HEK293 (cell line): ENCODE results near the gene SRRD.

Experiments
- CTCF ChIA-PET: fragments of 350-600 bp; formaldehyde crosslinking; extraction: SDS; loops from one replicate; lab custom pipeline; 2021; ENCODE audit warnings: antibody characterized with exemption; lab: Yijun Ruan, JAX
- POLR2A ChIA-PET: fragments of 300-600 bp; formaldehyde crosslinking; extraction: SDS; loops from one replicate; lab custom pipeline; 2020; ENCODE audit warnings: antibody characterized with exemption, inconsistent platforms; lab: Yijun Ruan, JAX
- H3K27ac ChIP-seq: fragments of 200-500 bp; sonication (Bioruptor generic); 2 replicates; pipeline ENCODE4 v1.5.1; 2014; ENCODE audit warnings: low read depth, low read length, control low read depth, inconsistent platforms; ENCODE audit errors: extremely low read depth
- H3K36me3 ChIP-seq, 2 experiments: fragments of 200-500 bp in 1 of 2; sonication (Bioruptor generic) in 1 of 2; 1 replicate in 1 of 2; 2 replicates in 1 of 2; pipeline ENCODE4 v1.5.1; 2014 to 2017; ENCODE audit warnings: inconsistent platforms in 2 of 2, low read length in 2 of 2; ENCODE audit not compliant: control insufficient read depth in 2 of 2, insufficient read depth in 1 of 2
- H3K4me1 ChIP-seq: fragments of 200-500 bp; sonication (Bioruptor generic); 2 replicates; pipeline ENCODE4 v1.5.1; 2014; ENCODE audit warnings: mild to moderate bottlenecking, low read length, inconsistent platforms; ENCODE audit not compliant: control insufficient read depth, insufficient read depth
- H3K4me3 ChIP-seq: 2 replicates; pipeline ENCODE4 v1.5.1; 2011; ENCODE audit warnings: low read depth, mild to moderate bottlenecking, control low read depth, low read length, moderate library complexity
- H3K9me3 ChIP-seq: fragments of 200-500 bp; sonication (Bioruptor generic); 2 replicates; pipeline ENCODE4 v1.5.1; 2014; ENCODE audit warnings: low read depth, low read length, inconsistent platforms; ENCODE audit not compliant: control insufficient read depth, insufficient read depth
- AEBP2 ChIP-seq: fragments of 450-650 bp; formaldehyde crosslinking; IDR thresholded peaks from 2 replicates; pipeline ENCODE4 v1.5.1; 2016; ENCODE audit warnings: missing biosample characterization, missing genetic modification characterization, borderline replicate concordance
- ATF2 ChIP-seq: fragments of 450-650 bp; formaldehyde crosslinking; IDR thresholded peaks from 2 replicates; pipeline ENCODE4 v1.5.1; 2016; ENCODE audit warnings: missing biosample characterization, missing genetic modification characterization, low read depth
- OSR2 ChIP-seq: fragments of 450-650 bp; formaldehyde crosslinking; IDR thresholded peaks from 2 replicates; pipeline ENCODE4 v1.5.1; 2016; ENCODE audit warnings: missing biosample characterization, missing genetic modification characterization
- RBAK ChIP-seq: fragments of 450-650 bp; formaldehyde crosslinking; IDR thresholded peaks from 2 replicates; pipeline ENCODE4 v1.5.1; 2016; ENCODE audit warnings: missing biosample characterization, missing genetic modification characterization
- SCRT1 ChIP-seq: fragments of 450-650 bp; formaldehyde crosslinking; IDR thresholded peaks from 2 replicates; pipeline ENCODE4 v1.5.1; 2016; ENCODE audit warnings: missing biosample characterization, missing genetic modification characterization, borderline replicate concordance
- TRIM28 ChIP-seq: IDR thresholded peaks from 2 replicates; pipeline ENCODE4 v1.6.1; 2011; ENCODE audit warnings: low read length, control low read depth, borderline replicate concordance
- ZBTB17 ChIP-seq: fragments of 450-650 bp; formaldehyde crosslinking; IDR thresholded peaks from 2 replicates; pipeline ENCODE4 v1.5.1; 2016; ENCODE audit warnings: missing biosample characterization, missing genetic modification characterization
- ZEB2 ChIP-seq: fragments of 450-650 bp; formaldehyde crosslinking; IDR thresholded peaks from 2 replicates; pipeline ENCODE4 v1.5.1; 2016; ENCODE audit warnings: missing biosample characterization, missing genetic modification characterization
- ZNF114 ChIP-seq: fragments of 450-650 bp; formaldehyde crosslinking; IDR thresholded peaks from 2 replicates; pipeline ENCODE4 v1.5.0; 2017; ENCODE audit warnings: missing biosample characterization, missing genetic modification characterization
- ZNF169 ChIP-seq: fragments of 450-650 bp; formaldehyde crosslinking; IDR thresholded peaks from 2 replicates; pipeline ENCODE4 v1.5.1; 2016; ENCODE audit warnings: missing biosample characterization, missing genetic modification characterization
- ZNF292 ChIP-seq: fragments of 450-650 bp; formaldehyde crosslinking; IDR thresholded peaks from 2 replicates; pipeline ENCODE4 v1.5.1; 2016; ENCODE audit warnings: low read depth, missing biosample characterization, missing genetic modification characterization, borderline replicate concordance
- ZNF350 ChIP-seq: fragments of 450-650 bp; formaldehyde crosslinking; IDR thresholded peaks from 2 replicates; pipeline ENCODE4 v1.5.0; 2017; ENCODE audit warnings: missing biosample characterization, mild to moderate bottlenecking, missing genetic modification characterization
- ZNF404 ChIP-seq: fragments of 450-650 bp; formaldehyde crosslinking; IDR thresholded peaks from 2 replicates; pipeline ENCODE4 v1.5.1; 2017; ENCODE audit warnings: missing biosample characterization, missing genetic modification characterization
- ZNF473 ChIP-seq: fragments of 450-650 bp; formaldehyde crosslinking; IDR thresholded peaks from 2 replicates; pipeline ENCODE4 v1.5.1; 2017; ENCODE audit warnings: missing biosample characterization, missing genetic modification characterization
- ZNF560 ChIP-seq: fragments of 450-650 bp; formaldehyde crosslinking; IDR thresholded peaks from 2 replicates; pipeline ENCODE4 v1.5.1; 2017; ENCODE audit warnings: missing biosample characterization, missing genetic modification characterization, borderline replicate concordance
- ZNF701 ChIP-seq: fragments of 450-650 bp; formaldehyde crosslinking; IDR thresholded peaks from 2 replicates; pipeline ENCODE4 v1.5.1; 2016; ENCODE audit warnings: missing biosample characterization, missing genetic modification characterization
- ZNF768 ChIP-seq: fragments of 450-650 bp; formaldehyde crosslinking; IDR thresholded peaks from 2 replicates; pipeline ENCODE4 v1.5.1; 2018; ENCODE audit warnings: missing biosample characterization, mild to moderate bottlenecking, missing genetic modification characterization
- ZSCAN30 ChIP-seq: fragments of 450-650 bp; IDR thresholded peaks from 2 replicates; pipeline ENCODE4 v1.5.1; 2018; ENCODE audit warnings: missing biosample characterization, mild to moderate bottlenecking, missing genetic modification characterization, moderate library complexity
- TF ChIP-seq, protein P1 (sequence below): fragments of 450-650 bp; formaldehyde crosslinking; IDR thresholded peaks from 2 replicates; pipeline ENCODE4 v1.5.1; 2016; ENCODE audit warnings: missing biosample characterization, missing genetic modification characterization
- TF ChIP-seq, protein P2 (sequence below): fragments of 450-650 bp; formaldehyde crosslinking; IDR thresholded peaks from 2 replicates; pipeline ENCODE4 v1.5.1; 2016; ENCODE audit warnings: missing biosample characterization, missing genetic modification characterization, borderline replicate concordance

SRRD gene

GRCh38 chr22:26444777-26445176 lies 38.9 kb upstream of the SRRD start:
- Histone ChIP-seq H3K36me3 (peaks cover 0 to 8% of the 10 kb centered on the region in 2 experiments; a peak in 1 of 3 replicates), H3K4me1 (no peaks in the 10 kb centered on the region), H3K27ac (no peak overlapping the region), H3K4me3 (no peak overlapping the region), H3K9me3 (no peaks in the 10 kb centered on the region)
- TF ChIP-seq ATF2 (peak; percentile 50; the same call in 1 of the 2 replicates), ZBTB17 (tag by site-specific recombination) (peak; percentile 34; the same call in 1 of the 2 replicates), ZNF169 (tag by site-specific recombination) (no peak)
- ChIA-PET CTCF (interaction anchor here (0.9 to 3.9 kb wide), 4 partner anchors 9 to 114 kb away, joined by 3 to 21 read pairs (median 6); no protein-coding TSS in a partner anchor), POLR2A (interaction anchor here (0.7 kb wide), 1 partner anchor 280 kb away, joined by 3 read pairs; no protein-coding TSS in a partner anchor)

DNA sequence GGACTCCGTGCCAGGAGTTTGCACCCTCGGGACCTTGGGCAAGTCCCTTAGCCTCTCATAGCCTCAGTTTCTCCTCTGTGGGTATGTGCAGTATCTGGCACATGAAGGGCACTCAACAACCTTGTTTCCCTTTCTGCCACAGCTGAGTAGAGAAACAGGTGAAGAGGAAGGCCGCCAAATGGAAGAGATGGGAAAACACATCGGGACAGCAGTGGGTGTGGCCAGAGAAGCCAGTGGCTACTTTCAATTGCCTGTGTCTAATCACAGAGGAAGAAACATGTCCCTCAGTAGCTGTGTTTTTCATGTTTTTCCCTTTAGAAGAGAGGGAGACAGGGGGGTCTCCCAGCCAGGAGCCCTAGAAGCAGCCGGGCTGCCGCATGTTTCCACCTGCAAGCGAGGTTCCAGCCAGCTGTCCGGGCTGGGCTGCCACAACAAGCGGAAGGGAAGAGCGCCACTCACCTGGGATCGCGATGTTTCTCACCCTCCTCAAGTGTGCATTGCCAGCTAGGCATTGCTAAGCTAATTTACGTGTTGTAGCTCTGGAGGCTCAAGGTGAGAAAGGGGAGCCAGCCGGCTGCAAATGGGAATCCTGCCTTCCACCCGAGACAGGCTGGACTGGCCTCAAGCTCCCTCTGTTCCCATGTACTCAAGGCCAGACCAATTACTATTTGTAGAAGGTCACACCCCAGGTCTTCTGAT lies 38.0 kb upstream of the SRRD start:
- Histone ChIP-seq H3K36me3 (peaks cover 0 to 18% of the 10 kb centered on the region in 2 experiments; a peak in 1 of 3 replicates), H3K27ac (no peak overlapping the region), H3K4me1 (no peaks in the 10 kb centered on the region), H3K9me3 (no peaks in the 10 kb centered on the region), H3K4me3 (no peak overlapping the region)
- ChIA-PET CTCF (interaction anchor here (1.2 to 3.9 kb wide), 3 partner anchors 10 to 81 kb away, joined by 4 to 21 read pairs (median 7); no protein-coding TSS in a partner anchor), POLR2A (no interaction called here)
- TF ChIP-seq OSR2 (tag by site-specific recombination) (no peak), ZNF350 (tag by site-specific recombination) (no peak), AEBP2 (no peak), ZNF560 (tag by site-specific recombination) (no peak), ZNF768 (tag by site-specific recombination) (no peak)

DNA sequence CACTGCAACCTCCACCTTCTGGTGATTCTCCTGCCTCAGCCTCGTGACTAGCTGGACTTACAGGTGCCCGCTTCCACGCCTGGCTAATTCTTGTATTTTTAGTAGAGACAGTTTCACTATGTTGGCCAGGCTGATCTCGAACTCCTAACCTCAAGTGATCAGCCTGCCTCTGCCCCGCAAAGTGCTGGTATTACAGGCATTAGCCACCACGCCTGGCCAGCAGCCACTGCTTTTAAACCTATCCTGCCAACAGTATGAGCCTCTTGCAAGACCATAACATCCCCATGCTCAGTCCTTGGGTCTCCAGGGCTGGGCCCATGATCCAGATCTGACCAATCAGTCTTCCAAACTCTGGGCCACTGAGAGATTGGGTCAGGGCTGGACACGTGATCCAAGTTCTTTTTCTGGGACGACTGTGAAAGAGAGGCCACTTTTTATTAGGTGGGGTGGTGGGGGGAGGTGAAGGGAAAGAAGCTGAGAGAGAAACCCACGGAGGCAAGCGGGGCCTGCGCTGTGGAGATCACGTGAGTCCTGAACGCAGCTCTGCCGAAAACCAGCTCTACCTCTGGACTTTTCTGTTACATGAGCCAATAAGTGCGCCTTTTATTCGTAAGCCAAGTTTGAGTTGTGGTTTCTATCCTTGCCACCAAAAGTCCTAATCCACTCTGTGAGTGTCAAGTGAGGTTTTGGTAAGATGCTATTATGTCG lies 36.7 kb upstream of the SRRD start:
- no peak overlapping the region for H3K4me3 ChIP-seq
- no peak overlapping the region for H3K27ac ChIP-seq
- CTCF ChIA-PET = interaction anchor here (0.6 to 3.9 kb wide), 3 partner anchors 14 to 78 kb away, joined by 3 to 21 read pairs (median 4); no protein-coding TSS in a partner anchor
- H3K36me3 ChIP-seq = peaks cover 0 to 30% of the 10 kb centered on the region in 2 experiments; a peak in 1 of 3 replicates
- H3K4me1 ChIP-seq = no peaks in the 10 kb centered on the region
- POLR2A ChIA-PET = no interaction called here
- H3K9me3 ChIP-seq = no peaks in the 10 kb centered on the region
- no peak for TF ChIP-seq ZNF473 (tag by site-specific recombination)
- TF ChIP-seq ZNF701 (tag by site-specific recombination) = no peak
- TF ChIP-seq ZNF114 (tag by site-specific recombination) = no peak
- no peak for TF ChIP-seq ZNF292 (tag by site-specific recombination)
- no peak for TF ChIP-seq RBAK (tag by site-specific recombination)
- TF ChIP-seq ZEB2 (tag by site-specific recombination) = no peak
- TF ChIP-seq ZSCAN30 (tag by site-specific recombination) = no peak
- TF ChIP-seq, protein P1, sequence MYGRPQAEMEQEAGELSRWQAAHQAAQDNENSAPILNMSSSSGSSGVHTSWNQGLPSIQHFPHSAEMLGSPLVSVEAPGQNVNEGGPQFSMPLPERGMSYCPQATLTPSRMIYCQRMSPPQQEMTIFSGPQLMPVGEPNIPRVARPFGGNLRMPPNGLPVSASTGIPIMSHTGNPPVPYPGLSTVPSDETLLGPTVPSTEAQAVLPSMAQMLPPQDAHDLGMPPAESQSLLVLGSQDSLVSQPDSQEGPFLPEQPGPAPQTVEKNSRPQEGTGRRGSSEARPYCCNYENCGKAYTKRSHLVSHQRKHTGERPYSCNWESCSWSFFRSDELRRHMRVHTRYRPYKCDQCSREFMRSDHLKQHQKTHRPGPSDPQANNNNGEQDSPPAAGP (tag by site-specific recombination) = no peak
- TF ChIP-seq, protein P2, sequence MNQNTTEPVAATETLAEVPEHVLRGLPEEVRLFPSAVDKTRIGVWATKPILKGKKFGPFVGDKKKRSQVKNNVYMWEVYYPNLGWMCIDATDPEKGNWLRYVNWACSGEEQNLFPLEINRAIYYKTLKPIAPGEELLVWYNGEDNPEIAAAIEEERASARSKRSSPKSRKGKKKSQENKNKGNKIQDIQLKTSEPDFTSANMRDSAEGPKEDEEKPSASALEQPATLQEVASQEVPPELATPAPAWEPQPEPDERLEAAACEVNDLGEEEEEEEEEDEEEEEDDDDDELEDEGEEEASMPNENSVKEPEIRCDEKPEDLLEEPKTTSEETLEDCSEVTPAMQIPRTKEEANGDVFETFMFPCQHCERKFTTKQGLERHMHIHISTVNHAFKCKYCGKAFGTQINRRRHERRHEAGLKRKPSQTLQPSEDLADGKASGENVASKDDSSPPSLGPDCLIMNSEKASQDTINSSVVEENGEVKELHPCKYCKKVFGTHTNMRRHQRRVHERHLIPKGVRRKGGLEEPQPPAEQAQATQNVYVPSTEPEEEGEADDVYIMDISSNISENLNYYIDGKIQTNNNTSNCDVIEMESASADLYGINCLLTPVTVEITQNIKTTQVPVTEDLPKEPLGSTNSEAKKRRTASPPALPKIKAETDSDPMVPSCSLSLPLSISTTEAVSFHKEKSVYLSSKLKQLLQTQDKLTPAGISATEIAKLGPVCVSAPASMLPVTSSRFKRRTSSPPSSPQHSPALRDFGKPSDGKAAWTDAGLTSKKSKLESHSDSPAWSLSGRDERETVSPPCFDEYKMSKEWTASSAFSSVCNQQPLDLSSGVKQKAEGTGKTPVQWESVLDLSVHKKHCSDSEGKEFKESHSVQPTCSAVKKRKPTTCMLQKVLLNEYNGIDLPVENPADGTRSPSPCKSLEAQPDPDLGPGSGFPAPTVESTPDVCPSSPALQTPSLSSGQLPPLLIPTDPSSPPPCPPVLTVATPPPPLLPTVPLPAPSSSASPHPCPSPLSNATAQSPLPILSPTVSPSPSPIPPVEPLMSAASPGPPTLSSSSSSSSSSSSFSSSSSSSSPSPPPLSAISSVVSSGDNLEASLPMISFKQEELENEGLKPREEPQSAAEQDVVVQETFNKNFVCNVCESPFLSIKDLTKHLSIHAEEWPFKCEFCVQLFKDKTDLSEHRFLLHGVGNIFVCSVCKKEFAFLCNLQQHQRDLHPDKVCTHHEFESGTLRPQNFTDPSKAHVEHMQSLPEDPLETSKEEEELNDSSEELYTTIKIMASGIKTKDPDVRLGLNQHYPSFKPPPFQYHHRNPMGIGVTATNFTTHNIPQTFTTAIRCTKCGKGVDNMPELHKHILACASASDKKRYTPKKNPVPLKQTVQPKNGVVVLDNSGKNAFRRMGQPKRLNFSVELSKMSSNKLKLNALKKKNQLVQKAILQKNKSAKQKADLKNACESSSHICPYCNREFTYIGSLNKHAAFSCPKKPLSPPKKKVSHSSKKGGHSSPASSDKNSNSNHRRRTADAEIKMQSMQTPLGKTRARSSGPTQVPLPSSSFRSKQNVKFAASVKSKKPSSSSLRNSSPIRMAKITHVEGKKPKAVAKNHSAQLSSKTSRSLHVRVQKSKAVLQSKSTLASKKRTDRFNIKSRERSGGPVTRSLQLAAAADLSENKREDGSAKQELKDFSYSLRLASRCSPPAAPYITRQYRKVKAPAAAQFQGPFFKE = no peak
- TF ChIP-seq ZNF404 (tag by site-specific recombination) = no peak
- no peak for TF ChIP-seq TRIM28
- no peak for TF ChIP-seq SCRT1 (tag by site-specific recombination)
